Glutamatergic neuron (in vitro differentiated cells): ENCODE data around the gene LMNB1. TPM values are rescaled to one million over a fixed set of nuclear protein-coding genes. Genes with fewer than 3 reads are reported as not detected.
"Not testable (repeated sequence)": the region's sequence is repeated elsewhere in the genome, so short reads cannot be mapped to it uniquely, and the experiment has no call there.

Experiments
- DNase-seq: peaks from one replicate; pipeline ENCODE4 v3.0.0; 2022
- H3K27ac Mint-ChIP-seq: one replicate; pipeline ENCODE4 v1.8.0; 2020; ENCODE audit warnings: mild to moderate bottlenecking, mixed read lengths, inconsistent platforms; ENCODE audit not compliant: unreplicated experiment
- H3K27me3 Mint-ChIP-seq: one replicate; pipeline ENCODE4 v1.8.0; 2020; ENCODE audit warnings: mild to moderate bottlenecking, moderate library complexity, mixed read lengths, inconsistent platforms; ENCODE audit not compliant: unreplicated experiment
- H3K36me3 Mint-ChIP-seq: one replicate; pipeline ENCODE4 v1.8.0; 2020; ENCODE audit warnings: mild to moderate bottlenecking, mixed read lengths, inconsistent platforms; ENCODE audit not compliant: unreplicated experiment
- H3K4me1 Mint-ChIP-seq: one replicate; pipeline ENCODE4 v1.8.0; 2020; ENCODE audit warnings: mild to moderate bottlenecking, low read depth, mixed read lengths, inconsistent platforms; ENCODE audit not compliant: unreplicated experiment
- H3K4me3 Mint-ChIP-seq: one replicate; pipeline ENCODE4 v1.8.0; 2020; ENCODE audit warnings: mild to moderate bottlenecking, mixed read lengths, inconsistent platforms; ENCODE audit not compliant: unreplicated experiment
- H3K9me3 Mint-ChIP-seq: one replicate; pipeline ENCODE4 v1.8.0; 2020; ENCODE audit warnings: mild to moderate bottlenecking, moderate library complexity, mixed read lengths, inconsistent platforms; ENCODE audit not compliant: unreplicated experiment
- CTCF ChIP-seq: fragments of 200-600 bp; sonication (generic); IDR thresholded peaks from one replicate; pipeline ENCODE4 v1.5.0; 2021; ENCODE audit not compliant: partially characterized antibody, unreplicated experiment
- total RNA-seq: library from RNA; stranded (reverse); fragmentation: NEBNext Ultra II Directional; extraction: Animal tissue kit (Norgen Biotek cat#: 25700); gene quantifications from one replicate; pipeline ENCODE4 v1.2.1, GENCODE V29; 2021; ENCODE audit not compliant: unreplicated experiment

LMNB1 gene
- total RNA-seq, 1 donor from 2014 or later: 94.3 TPM

- Mint-ChIP-seq H3K4me1 (no peaks in the 10 kb centered on the region), H3K27ac (no peak overlapping the region), H3K27me3 (no peaks in the 10 kb centered on the region), H3K36me3 (no peaks in the 10 kb centered on the region), H3K4me3 (no peak overlapping the region), H3K9me3 (no peaks in the 10 kb centered on the region)
- no peak for TF ChIP-seq CTCF
- DNase-seq: no peak
Observed at GRCh38 chr5:126769703-126770102, 7.2 kb upstream of the LMNB1 start.

DNA sequence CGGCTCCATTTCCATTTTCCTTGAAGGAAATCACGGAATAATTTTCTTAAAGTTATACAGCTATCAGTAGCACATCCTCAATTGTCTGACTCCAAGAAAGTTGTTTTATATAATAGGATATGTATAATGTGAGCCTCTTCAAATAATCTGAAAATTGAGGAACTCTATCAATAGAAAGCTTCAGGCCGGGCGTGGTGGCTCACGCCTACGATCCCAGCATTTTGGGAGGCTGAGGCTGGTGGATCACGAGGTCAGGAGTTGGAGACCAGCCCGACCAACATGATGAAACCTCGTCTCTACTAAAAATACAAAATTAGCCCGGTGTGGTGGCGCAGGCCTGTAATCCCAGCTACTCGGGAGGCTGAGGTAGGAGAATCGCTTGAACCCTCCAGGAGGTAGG, 3.4 kb upstream of the LMNB1 start:
- not testable (repeated sequence) for H3K4me1 Mint-ChIP-seq, H3K4me3 Mint-ChIP-seq, DNase-seq, H3K9me3 Mint-ChIP-seq, H3K36me3 Mint-ChIP-seq, H3K27ac Mint-ChIP-seq
- H3K27me3 Mint-ChIP-seq: peaks cover 11% of the 10 kb centered on the region

DNA sequence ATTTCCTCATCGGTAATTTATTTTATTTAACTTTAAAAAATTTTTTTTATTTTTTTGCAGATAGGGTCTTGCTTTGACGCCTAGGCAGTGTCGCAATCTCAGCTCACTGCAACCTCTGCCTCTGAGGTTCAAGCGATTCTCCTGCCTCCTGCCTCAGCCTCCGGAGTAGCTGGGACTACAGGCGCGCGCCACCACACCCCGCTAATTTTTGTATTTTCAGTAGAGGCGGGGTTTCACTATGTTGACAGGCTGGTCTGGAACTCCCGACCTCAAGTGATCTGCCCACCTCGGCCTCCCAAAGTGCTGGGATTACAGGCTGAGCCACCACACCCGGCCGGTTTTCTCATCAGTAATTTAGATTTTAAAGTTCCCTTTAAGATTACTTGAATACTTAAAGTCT, 2.3 kb upstream of the LMNB1 start:
- H3K36me3 Mint-ChIP-seq, H3K4me3 Mint-ChIP-seq, DNase-seq, H3K27ac Mint-ChIP-seq, H3K4me1 Mint-ChIP-seq: not testable (repeated sequence)
- peaks cover 12% of the 10 kb centered on the region for H3K9me3 Mint-ChIP-seq
- H3K27me3 Mint-ChIP-seq: peaks cover 13% of the 10 kb centered on the region

GRCh38 chr5:126777257-126777974, 480 bp downstream of the LMNB1 start:
- Mint-ChIP-seq H3K9me3 (peaks cover 12% of the 10 kb centered on the region), H3K4me3 (peak overlapping the region; percentile 93), H3K27me3 (peaks cover 13% of the 10 kb centered on the region), H3K36me3 (no peaks in the 10 kb centered on the region), H3K27ac (peak overlapping the region; percentile 96), H3K4me1 (peaks cover 10% of the 10 kb centered on the region)
- peak; percentile 75 for DNase-seq
- no peak for TF ChIP-seq CTCF

DNA sequence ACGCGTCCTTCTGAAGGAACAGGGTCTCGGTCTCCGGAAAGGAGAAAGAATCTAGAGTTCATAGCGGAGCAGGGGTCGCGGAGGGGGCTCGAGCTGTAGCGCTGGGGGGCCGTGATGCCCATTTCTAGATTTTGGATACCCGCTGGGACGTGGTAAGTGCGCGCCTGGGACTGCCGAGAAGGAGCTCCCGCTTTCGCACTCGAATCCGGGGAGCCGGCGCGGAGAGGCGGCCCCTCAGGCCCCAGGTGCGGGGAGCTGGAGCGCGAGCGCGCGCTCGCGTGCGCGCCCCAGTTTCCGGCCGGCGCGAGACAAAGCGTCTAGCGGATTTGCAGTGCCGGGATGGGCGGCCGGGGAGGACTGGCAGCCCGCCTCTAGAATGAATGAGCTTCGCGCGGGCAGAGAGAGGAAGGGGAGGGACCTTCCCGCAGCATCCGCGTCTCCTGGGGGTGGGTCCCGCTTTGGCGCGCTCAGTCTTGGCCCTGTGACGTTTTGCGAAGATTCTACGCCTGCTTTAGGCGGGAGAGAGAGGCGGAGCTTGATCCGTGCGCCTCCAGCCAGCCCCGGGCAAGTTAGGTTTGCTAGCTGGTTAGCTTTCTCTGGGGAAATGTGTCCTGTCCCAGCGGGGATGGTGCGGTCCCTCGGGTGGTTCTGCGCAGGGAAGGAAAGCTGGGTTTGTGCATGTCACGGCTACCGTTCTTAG, 1.2 kb downstream of the LMNB1 start:
- H3K27me3 Mint-ChIP-seq: peaks cover 13% of the 10 kb centered on the region
- DNase-seq: peak; percentile 92
- TF ChIP-seq CTCF: no peak
- H3K4me1 Mint-ChIP-seq: peaks cover 10% of the 10 kb centered on the region
- no peaks in the 10 kb centered on the region for H3K36me3 Mint-ChIP-seq
- peaks cover 12% of the 10 kb centered on the region for H3K9me3 Mint-ChIP-seq
- H3K4me3 Mint-ChIP-seq: peak overlapping the region; percentile 93
- peak overlapping the region; percentile 96 for H3K27ac Mint-ChIP-seq
